MM.1S (cell line): ENCODE measurements around the gene RCHY1.

Experiments
- EZH2phosphoT487 ChIP-seq: fragments of 300-600 bp; sonication (generic); IDR thresholded peaks from 2 replicates; pipeline ENCODE4 v1.6.1; 2018; ENCODE audit warnings: antibody characterized with exemption, low read length
- TF ChIP-seq, protein P1 (sequence below): fragments of 300-600 bp; sonication (generic); IDR thresholded peaks from 2 replicates; pipeline ENCODE4 v1.5.1; 2016; ENCODE audit warnings: antibody characterized with exemption, low read length, mixed read lengths

DNA sequence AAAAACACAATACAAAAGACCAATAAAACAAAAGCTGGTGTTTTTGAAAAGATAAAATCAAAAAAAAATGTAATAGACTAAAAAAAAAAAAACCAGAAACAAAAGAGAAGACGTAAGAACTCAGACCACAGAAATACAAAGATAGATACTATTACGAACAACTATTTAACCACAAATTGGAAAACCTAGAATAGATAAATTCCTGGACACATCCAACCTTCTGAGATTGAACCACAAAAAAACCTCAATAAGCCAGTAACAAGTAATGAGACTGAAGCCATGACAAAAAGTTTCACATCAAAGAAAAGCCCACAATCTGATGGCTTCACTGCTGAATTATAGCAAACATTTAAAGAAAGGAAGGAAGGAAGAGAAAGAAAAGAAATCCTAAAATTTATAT, 16.2 kb downstream of the RCHY1 start:
- TF ChIP-seq, protein P1, sequence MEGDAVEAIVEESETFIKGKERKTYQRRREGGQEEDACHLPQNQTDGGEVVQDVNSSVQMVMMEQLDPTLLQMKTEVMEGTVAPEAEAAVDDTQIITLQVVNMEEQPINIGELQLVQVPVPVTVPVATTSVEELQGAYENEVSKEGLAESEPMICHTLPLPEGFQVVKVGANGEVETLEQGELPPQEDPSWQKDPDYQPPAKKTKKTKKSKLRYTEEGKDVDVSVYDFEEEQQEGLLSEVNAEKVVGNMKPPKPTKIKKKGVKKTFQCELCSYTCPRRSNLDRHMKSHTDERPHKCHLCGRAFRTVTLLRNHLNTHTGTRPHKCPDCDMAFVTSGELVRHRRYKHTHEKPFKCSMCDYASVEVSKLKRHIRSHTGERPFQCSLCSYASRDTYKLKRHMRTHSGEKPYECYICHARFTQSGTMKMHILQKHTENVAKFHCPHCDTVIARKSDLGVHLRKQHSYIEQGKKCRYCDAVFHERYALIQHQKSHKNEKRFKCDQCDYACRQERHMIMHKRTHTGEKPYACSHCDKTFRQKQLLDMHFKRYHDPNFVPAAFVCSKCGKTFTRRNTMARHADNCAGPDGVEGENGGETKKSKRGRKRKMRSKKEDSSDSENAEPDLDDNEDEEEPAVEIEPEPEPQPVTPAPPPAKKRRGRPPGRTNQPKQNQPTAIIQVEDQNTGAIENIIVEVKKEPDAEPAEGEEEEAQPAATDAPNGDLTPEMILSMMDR = no peak
- TF ChIP-seq EZH2phosphoT487 = no peak
